IMR-90 (cell line): ENCODE measurements around the gene MPST. TPM values are rescaled to one million over a fixed set of nuclear protein-coding genes. Genes with fewer than 3 reads are reported as not detected.

ENCODE experiments used
- ATAC-seq: fragments of 200-7000 bp; cut with Tn5 transposase; 2 replicates; pipeline ENCODE4 v1.9.1; 2020; ENCODE audit warnings: low read depth, mild to moderate bottlenecking, moderate library complexity
- BruUV-seq: library from RNA; stranded (reverse); fragments of 400-500 nt; replicated peaks from 2 replicates; lab custom pipeline; 2021; lab: Mats Ljungman, UMichigan
- CTCF ChIA-PET: fragments of 300-600 bp; formaldehyde crosslinking; extraction: SDS; loops from one replicate; lab custom pipeline; 2021; ENCODE audit warnings: antibody characterized with exemption; lab: Yijun Ruan, JAX
- POLR2A ChIA-PET: fragments of 300-600 bp; sonication (Branson Sonifier 250); formaldehyde crosslinking; loops from one replicate; lab custom pipeline; 2022; ENCODE audit warnings: antibody characterized with exemption; ENCODE audit not compliant: unreplicated experiment; lab: Charles Lee
- DNase-seq: peaks from one replicate; pipeline ENCODE4 v3.0.0; 2013
- H2AFZ ChIP-seq: replicated peaks from 2 replicates; pipeline ENCODE3; 2013; ENCODE audit warnings: low read length, mild to moderate bottlenecking; ENCODE audit not compliant: poor library complexity
- H2AK5ac ChIP-seq: 2 replicates; pipeline ENCODE4 v1.6.1; 2013; ENCODE audit warnings: low read depth, low read length, inconsistent platforms
- H2AK9ac ChIP-seq: replicated peaks from 2 replicates; pipeline ENCODE3; 2013; ENCODE audit warnings: mild to moderate bottlenecking, low read depth, low read length, moderate library complexity; ENCODE audit not compliant: poor library complexity
- H2BK120ac ChIP-seq: 2 replicates; pipeline ENCODE4 v1.6.1; 2013; ENCODE audit warnings: low read depth, low read length, inconsistent platforms
- H2BK15ac ChIP-seq: 3 replicates; pipeline ENCODE4 v1.6.1; 2013; ENCODE audit warnings: low read depth, low read length, inconsistent platforms
- H2BK20ac ChIP-seq: 2 replicates; pipeline ENCODE4 v1.6.1; 2013; ENCODE audit warnings: low read depth, mild to moderate bottlenecking, inconsistent platforms, low read length, moderate library complexity
- H2BK5ac ChIP-seq: 2 replicates; pipeline ENCODE4 v1.6.1; 2013; ENCODE audit warnings: mild to moderate bottlenecking, low read depth, low read length, inconsistent platforms; ENCODE audit not compliant: poor library complexity, severe bottlenecking
- H3K14ac ChIP-seq: replicated peaks from 2 replicates; pipeline ENCODE4 v1.6.1; 2013; ENCODE audit warnings: low read depth, low read length, inconsistent platforms
- H3K18ac ChIP-seq: 2 replicates; pipeline ENCODE4 v1.6.1; 2013; ENCODE audit warnings: low read depth, low read length, control low read depth
- H3K23ac ChIP-seq: 2 replicates; pipeline ENCODE4 v1.6.1; 2013; ENCODE audit warnings: low read depth, low read length, inconsistent platforms
- H3K27ac ChIP-seq: 2 replicates; pipeline ENCODE4 v1.5.1; 2013; ENCODE audit warnings: mild to moderate bottlenecking, control low read depth, low read length; ENCODE audit not compliant: insufficient read depth
- H3K27me3 ChIP-seq: 2 replicates; pipeline ENCODE4 v1.6.1; 2013; ENCODE audit warnings: low read length; ENCODE audit not compliant: control insufficient read depth, insufficient read depth
- H3K36me3 ChIP-seq: 2 replicates; pipeline ENCODE4 v1.6.1; 2013; ENCODE audit warnings: low read length, mixed read lengths; ENCODE audit not compliant: control insufficient read depth, insufficient read depth
- H3K4ac ChIP-seq: 2 replicates; pipeline ENCODE4 v1.6.1; 2013; ENCODE audit warnings: low read depth, low read length, inconsistent platforms
- H3K4me1 ChIP-seq: 2 replicates; pipeline ENCODE4 v1.6.1; 2013; ENCODE audit warnings: low read length, mixed read lengths; ENCODE audit not compliant: control insufficient read depth, insufficient read depth
- H3K4me2 ChIP-seq: 2 replicates; pipeline ENCODE4 v1.6.1; 2013; ENCODE audit warnings: low read depth, mild to moderate bottlenecking, control low read depth, low read length, moderate library complexity
- H3K4me3 ChIP-seq: 2 replicates; pipeline ENCODE4 v1.5.1; 2013; ENCODE audit warnings: low read depth, mild to moderate bottlenecking, control low read depth, low read length, moderate library complexity; ENCODE audit not compliant: insufficient read depth
- H3K56ac ChIP-seq: 2 replicates; pipeline ENCODE4 v1.6.1; 2013; ENCODE audit warnings: low read length, inconsistent platforms; ENCODE audit not compliant: insufficient read depth; ENCODE audit errors: extremely low read depth
- H3K79me1 ChIP-seq, 2 experiments: 2 replicates each; pipeline ENCODE4 v1.6.1; 2013; ENCODE audit warnings: low read length in 2 of 2, inconsistent platforms in 1 of 2, low read depth in 1 of 2
- H3K9ac ChIP-seq: 2 replicates; pipeline ENCODE4 v1.6.1; 2013; ENCODE audit warnings: low read depth, low read length, control low read depth
- H3K9me1 ChIP-seq: 2 replicates; pipeline ENCODE4 v1.6.1; 2013; ENCODE audit warnings: low read length, inconsistent platforms; ENCODE audit not compliant: insufficient read depth
- H3K9me3 ChIP-seq: 2 replicates; pipeline ENCODE4 v1.6.1; 2013; ENCODE audit warnings: low read length; ENCODE audit not compliant: control insufficient read depth, insufficient read depth
- H4K20me1 ChIP-seq: 2 replicates; pipeline ENCODE4 v1.6.1; 2013; ENCODE audit warnings: low read length, inconsistent platforms; ENCODE audit not compliant: insufficient read depth
- H4K5ac ChIP-seq: 2 replicates; pipeline ENCODE4 v1.6.1; 2013; ENCODE audit warnings: mild to moderate bottlenecking, low read depth, low read length, control low read depth
- H4K8ac ChIP-seq, 2 experiments: 2 replicates each; pipeline ENCODE4 v1.6.1; 2013; ENCODE audit warnings: low read depth in 2 of 2, low read length in 2 of 2, control low read depth in 1 of 2, inconsistent platforms in 1 of 2
- H4K91ac ChIP-seq: 2 replicates; pipeline ENCODE4 v1.6.1; 2013; ENCODE audit warnings: low read depth, low read length, inconsistent platforms; ENCODE audit not compliant: insufficient read depth
- BHLHE40 ChIP-seq: fragments of 150-350 bp; IDR thresholded peaks from 2 replicates; pipeline ENCODE4 v1.6.1; 2016; ENCODE audit warnings: mild to moderate bottlenecking, low read depth, low read length
- CEBPB ChIP-seq: IDR thresholded peaks from 2 replicates; pipeline ENCODE4 v1.6.1; 2012; ENCODE audit warnings: low read depth, low read length, improper control_type of control experiment
- CHD1 ChIP-seq: IDR thresholded peaks from 2 replicates; pipeline ENCODE4 v1.6.1; 2012; ENCODE audit warnings: low read depth, low read length, improper control_type of control experiment
- CTCF ChIP-seq: conservative IDR thresholded peaks from 2 replicates; pipeline ENCODE4 v1.5.1; 2012; ENCODE audit warnings: mild to moderate bottlenecking, low read depth, low read length, improper control_type of control experiment
- ELK1 ChIP-seq: fragments of 150-350 bp; IDR thresholded peaks from 2 replicates; pipeline ENCODE4 v1.6.1; 2016; ENCODE audit warnings: low read depth, mild to moderate bottlenecking, low read length, moderate library complexity, borderline replicate concordance
- FOS ChIP-seq: fragments of 150-350 bp; IDR thresholded peaks from 2 replicates; pipeline ENCODE4 v1.6.1; 2016; ENCODE audit warnings: low read depth, low read length
- MAFK ChIP-seq: IDR thresholded peaks from 2 replicates; pipeline ENCODE4 v1.6.1; 2012; ENCODE audit warnings: low read depth, low read length, improper control_type of control experiment
- MAZ ChIP-seq: IDR thresholded peaks from 2 replicates; pipeline ENCODE4 v1.6.1; 2012; ENCODE audit warnings: low read depth, mild to moderate bottlenecking, low read length, improper control_type of control experiment, moderate library complexity, borderline replicate concordance
- MXI1 ChIP-seq: IDR thresholded peaks from 2 replicates; pipeline ENCODE4 v1.6.1; 2012; ENCODE audit warnings: low read depth, mild to moderate bottlenecking, low read length, moderate library complexity, borderline replicate concordance
- NFE2L2 ChIP-seq: fragments of 150-350 bp; IDR thresholded peaks from 2 replicates; pipeline ENCODE4 v1.6.1; 2016; ENCODE audit warnings: low read depth, mild to moderate bottlenecking, low read length
- POLR2A ChIP-seq: IDR thresholded peaks from 2 replicates; pipeline ENCODE4 v1.6.1; 2012; ENCODE audit warnings: mild to moderate bottlenecking, low read depth, low read length
- RAD21 ChIP-seq: IDR thresholded peaks from 2 replicates; pipeline ENCODE4 v1.6.1; 2012; ENCODE audit warnings: low read length, improper control_type of control experiment
- RCOR1 ChIP-seq: IDR thresholded peaks from 2 replicates; pipeline ENCODE4 v1.6.1; 2012; ENCODE audit warnings: mild to moderate bottlenecking, low read length, improper control_type of control experiment; ENCODE audit not compliant: insufficient replicate concordance
- RFX5 ChIP-seq: IDR thresholded peaks from 2 replicates; pipeline ENCODE4 v1.8.0; 2012; ENCODE audit warnings: low read depth, mild to moderate bottlenecking, low read length, moderate library complexity
- SMC3 ChIP-seq: fragments of 150-350 bp; IDR thresholded peaks from 2 replicates; pipeline ENCODE4 v1.6.1; 2016; ENCODE audit warnings: low read depth, mild to moderate bottlenecking, antibody characterized with exemption, low read length, moderate library complexity
- USF2 ChIP-seq: fragments of 150-350 bp; IDR thresholded peaks from 2 replicates; pipeline ENCODE4 v1.6.1; 2017; ENCODE audit warnings: mild to moderate bottlenecking, antibody characterized with exemption, low read length, low read depth
- WGBS, 2 experiments: methylation state at CpG; one replicate each; pipeline versions ENCODE4 v1.1.5 to v1.1.7; 2013; ENCODE audit warnings: missing lambda C conversion rate in 2 of 2; ENCODE audit not compliant: insufficient read length in 1 of 2; ENCODE audit errors: extremely low coverage in 2 of 2; 5-methylcytosine and 5-hydroxymethylcytosine counted together
- dilution Hi-C: fragments of 300-500 bp; cut with HindIII; formaldehyde crosslinking; loops from one replicate; pipeline ENCODE4 v1.14.3; 2018; ENCODE audit warnings: low sequenced_read_pairs; ENCODE audit not compliant: unreplicated experiment
- in situ Hi-C: fragments of 300-500 bp; cut with MboI; formaldehyde crosslinking; loops from 3 replicates; pipeline ENCODE4 v1.14.3; 2019; ENCODE audit warnings: low sequenced_read_pairs, inconsistent platforms, mixed read lengths
- intact Hi-C: fragments of 100-400 bp; cut with micrococcal nuclease; formaldehyde crosslinking; loops from 2 replicates; pipeline ENCODE4 v1.10.0; 2022
- polyA plus RNA-seq, 3 experiments: library from polyadenylated mRNA; depleted of rRNA; stranded (reverse); fragments of >200 nt; gene quantifications; 2 replicates each; pipeline ENCODE4 v1.2.3, GENCODE V29; 2012; ENCODE audit warnings: low replicate concordance in 1 of 3
- total RNA-seq: library from RNA; depleted of rRNA; stranded (reverse); fragments of >200 nt; gene quantifications from 2 replicates; pipeline ENCODE4 v1.2.3, GENCODE V29; 2012

The MPST gene
- total and polyA plus RNA-seq, 2 of the 4 experiments (the other 2 are of a cell fraction) = 19.2 to 43.0 TPM

DNA sequence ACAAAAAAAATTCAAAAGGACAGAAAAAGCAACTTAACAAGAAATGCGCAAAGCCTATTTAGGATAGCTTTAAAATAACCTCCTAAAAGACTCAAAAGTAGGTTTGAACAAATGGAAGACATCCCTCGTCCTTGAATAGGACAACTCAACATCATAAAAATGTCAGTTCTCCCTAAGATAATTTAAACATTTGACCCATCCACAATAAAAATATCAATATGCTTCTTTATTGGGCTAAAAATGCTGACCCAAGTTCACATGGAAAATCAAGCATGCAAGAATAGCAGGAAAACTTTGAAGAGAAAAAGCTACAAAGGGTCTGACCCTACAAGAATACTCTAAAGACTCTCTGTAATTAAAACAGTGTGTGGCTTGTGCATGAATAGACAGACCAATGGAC, 19.9 kb downstream of the MPST start:
- dilution Hi-C loops (no loop called here), in situ Hi-C loops (no loop called here), intact Hi-C loops (no loop called here)
- Histone ChIP-seq H2AK9ac (no peak overlapping the region), H3K9me3 (no peaks in the 10 kb centered on the region), H3K4ac (no peak overlapping the region), H3K79me1 (no peaks in the 10 kb centered on the region), H2BK5ac (no peak overlapping the region), H3K9ac (no peak overlapping the region), H2BK120ac (no peak overlapping the region), H4K8ac (no peak overlapping the region), H3K4me3 (no peak overlapping the region), H3K4me1 (no peaks in the 10 kb centered on the region), H4K91ac (no peak overlapping the region), H2AK5ac (no peak overlapping the region), H4K5ac (no peak overlapping the region), H3K18ac (no peak overlapping the region), H3K56ac (no peak overlapping the region), H3K27ac (no peak overlapping the region), H3K36me3 (no peaks in the 10 kb centered on the region), H3K9me1 (0 out of 2 replicates have a peak, but pooled peaks cover 2% of the 10 kb centered on the region), H2AFZ (no peak overlapping the region), H3K23ac (no peak overlapping the region), H3K27me3 (peaks cover 15% of the 10 kb centered on the region), H2BK20ac (no peak overlapping the region), H4K20me1 (no peaks in the 10 kb centered on the region), H2BK15ac (no peak overlapping the region), H3K4me2 (no peak overlapping the region), H3K14ac (no peak overlapping the region)
- DNase-seq (no peak), ATAC-seq (no peak)
- BruUV-seq = no TSS peak
- no peak for TF ChIP-seq RCOR1
- no peak for TF ChIP-seq CEBPB
- TF ChIP-seq CTCF = no peak
- TF ChIP-seq MAFK = no peak
- TF ChIP-seq FOS = no peak
- no peak for TF ChIP-seq MAZ
- TF ChIP-seq RFX5 = no peak
- no peak for TF ChIP-seq SMC3
- TF ChIP-seq CHD1 = no peak
- no peak for TF ChIP-seq BHLHE40
- TF ChIP-seq USF2 = no peak
- TF ChIP-seq ELK1 = no peak
- no peak for TF ChIP-seq MXI1
- TF ChIP-seq POLR2A = no peak
- TF ChIP-seq NFE2L2 = no peak
- no peak for TF ChIP-seq RAD21
- 50% methylated on average over 1 of the region's 2 CpGs; no CpG with 5 or more reads in 1 of the 2 experiments for WGBS, 2 experiments
- ChIA-PET CTCF (interaction anchor here (1.1 kb wide), 1 partner anchor 18 kb away, joined by 3 read pairs; no protein-coding TSS in a partner anchor), POLR2A (no interaction called here)
